ENCODE data around the gene MYO1B. TPM values are rescaled to one million over a fixed set of nuclear protein-coding genes. Genes with fewer than 3 reads are reported as not detected.

Gene MYO1B
- total and polyA plus RNA-seq, 2 experiments from 2014 or later, result 26.4 to 70.6 TPM

DNA sequence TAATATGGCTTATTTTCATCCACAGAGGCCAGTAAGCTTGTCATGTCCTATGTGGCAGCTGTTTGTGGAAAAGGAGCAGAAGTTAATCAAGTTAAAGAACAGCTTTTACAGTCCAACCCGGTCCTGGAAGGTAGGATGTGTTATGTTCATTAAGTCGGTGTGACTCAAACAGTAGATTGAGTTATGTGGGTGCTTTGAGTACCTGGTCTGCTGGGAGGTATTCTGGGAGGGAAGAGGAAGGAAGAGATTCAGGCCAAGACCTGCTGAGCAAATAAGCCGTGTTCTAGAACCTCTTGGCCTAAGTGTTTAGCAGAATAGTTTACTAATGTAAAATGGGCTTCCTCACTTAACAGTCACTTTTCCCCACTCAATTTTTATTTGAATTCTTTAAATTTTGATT lies 96.2 kb downstream of the MYO1B start:
- TF ChIP-seq ZNF462 (CRISPR knock-in tag; IDR thresholded peaks at IDR 0.05) (no peak), EZH2phosphoT487 (IDR thresholded peaks at IDR 0.05; ENCODE audit: unreplicated experiment) (no peak), JUNB (IDR thresholded peaks at IDR 0.05; ENCODE audit: unreplicated experiment) (no peak), POLR2AphosphoS5 (IDR thresholded peaks at IDR 0.05; ENCODE audit: low read depth) (no peak), ZNF331 (CRISPR knock-in tag; IDR thresholded peaks at IDR 0.05; ENCODE audit: low read depth) (no peak), EZH2 (IDR thresholded peaks at IDR 0.05; ENCODE audit: low read depth, unreplicated experiment) (no peak), ZNF114 (CRISPR knock-in tag; IDR thresholded peaks at IDR 0.05) (no peak), ETS1 (IDR thresholded peaks at IDR 0.05) (no peak), STAT1 (IDR thresholded peaks at IDR 0.05; ENCODE audit: unreplicated experiment) (no peak)
- TF ChIP-seq, protein P1, sequence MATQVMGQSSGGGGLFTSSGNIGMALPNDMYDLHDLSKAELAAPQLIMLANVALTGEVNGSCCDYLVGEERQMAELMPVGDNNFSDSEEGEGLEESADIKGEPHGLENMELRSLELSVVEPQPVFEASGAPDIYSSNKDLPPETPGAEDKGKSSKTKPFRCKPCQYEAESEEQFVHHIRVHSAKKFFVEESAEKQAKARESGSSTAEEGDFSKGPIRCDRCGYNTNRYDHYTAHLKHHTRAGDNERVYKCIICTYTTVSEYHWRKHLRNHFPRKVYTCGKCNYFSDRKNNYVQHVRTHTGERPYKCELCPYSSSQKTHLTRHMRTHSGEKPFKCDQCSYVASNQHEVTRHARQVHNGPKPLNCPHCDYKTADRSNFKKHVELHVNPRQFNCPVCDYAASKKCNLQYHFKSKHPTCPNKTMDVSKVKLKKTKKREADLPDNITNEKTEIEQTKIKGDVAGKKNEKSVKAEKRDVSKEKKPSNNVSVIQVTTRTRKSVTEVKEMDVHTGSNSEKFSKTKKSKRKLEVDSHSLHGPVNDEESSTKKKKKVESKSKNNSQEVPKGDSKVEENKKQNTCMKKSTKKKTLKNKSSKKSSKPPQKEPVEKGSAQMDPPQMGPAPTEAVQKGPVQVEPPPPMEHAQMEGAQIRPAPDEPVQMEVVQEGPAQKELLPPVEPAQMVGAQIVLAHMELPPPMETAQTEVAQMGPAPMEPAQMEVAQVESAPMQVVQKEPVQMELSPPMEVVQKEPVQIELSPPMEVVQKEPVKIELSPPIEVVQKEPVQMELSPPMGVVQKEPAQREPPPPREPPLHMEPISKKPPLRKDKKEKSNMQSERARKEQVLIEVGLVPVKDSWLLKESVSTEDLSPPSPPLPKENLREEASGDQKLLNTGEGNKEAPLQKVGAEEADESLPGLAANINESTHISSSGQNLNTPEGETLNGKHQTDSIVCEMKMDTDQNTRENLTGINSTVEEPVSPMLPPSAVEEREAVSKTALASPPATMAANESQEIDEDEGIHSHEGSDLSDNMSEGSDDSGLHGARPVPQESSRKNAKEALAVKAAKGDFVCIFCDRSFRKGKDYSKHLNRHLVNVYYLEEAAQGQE (IDR thresholded peaks at IDR 0.05; ENCODE audit: unreplicated experiment), result no peak
- Histone ChIP-seq H3K36me3 (ENCODE audit: insufficient read depth) (no peaks in the 10 kb centered on the region), H3F3A (replicated peaks; ENCODE audit: low read depth) (no peaks in the 10 kb centered on the region), H3K4me1 (ENCODE audit: insufficient read depth) (no peaks in the 10 kb centered on the region), H3K4me3 (no peak overlapping the region), H2AFZ (no peak overlapping the region), H3K79me2 (replicated peaks; ENCODE audit: insufficient read depth) (peaks cover 17% of the 10 kb centered on the region; the same call in 1 of the 2 replicates), H4K20me1 (replicated peaks; ENCODE audit: insufficient read depth) (peaks cover 3% of the 10 kb centered on the region; the same call in 1 of the 2 replicates), H3K27me3 (ENCODE audit: insufficient read depth) (no peaks in the 10 kb centered on the region), H3K9me2 (ENCODE audit: insufficient read depth) (no peaks in the 10 kb centered on the region), H3K27ac (ENCODE audit: low read depth) (no peak overlapping the region), H3K4me2 (no peak overlapping the region)
- peaks cover 20% of the 10 kb centered on the region for H3K36me3 Mint-ChIP-seq (ENCODE audit: low read depth)
- DNase-seq (ENCODE audit: low spot score) (no peak), ATAC-seq (no peak)
- H3K9me3 Mint-ChIP-seq, result no peaks in the 10 kb centered on the region
- no peaks in the 10 kb centered on the region for H3K27me3 Mint-ChIP-seq (ENCODE audit: insufficient read depth, low read depth, poor library complexity)
- peaks cover 12% of the 10 kb centered on the region; the same call in 2 of the 3 replicates for H3K4me1 Mint-ChIP-seq
- no peak overlapping the region for H3K4me3 Mint-ChIP-seq
- H3K27ac Mint-ChIP-seq, result no peak overlapping the region
